ENCODE results near the gene PTGR3.

The PTGR3 gene

DNA sequence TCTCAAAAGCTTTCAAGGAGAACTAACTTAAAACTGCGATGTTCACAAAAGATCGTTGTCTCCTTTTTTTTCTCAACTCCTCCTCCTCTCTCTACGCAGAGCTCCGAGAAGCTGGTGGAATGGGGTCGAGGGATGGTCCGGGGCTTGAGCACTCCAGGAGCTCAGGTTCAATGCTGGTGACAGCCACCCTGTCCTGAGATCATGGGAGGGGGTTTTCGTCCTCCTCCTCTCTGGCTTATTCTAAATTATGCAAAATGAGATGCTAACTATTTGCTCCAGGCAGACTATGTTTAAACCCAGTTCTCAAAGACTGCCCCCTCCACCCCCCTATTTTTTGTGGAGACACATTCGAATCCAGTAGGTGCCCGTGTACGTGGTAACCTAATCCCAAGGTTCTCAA is 13.5 kb upstream of the PTGR3 start:
- TF ChIP-seq CEBPB (IDR thresholded peaks at IDR 0.05) (no peak), YY1 (IDR thresholded peaks at IDR 0.05; ENCODE audit: low read depth) (no peak), CREB1 (IDR thresholded peaks at IDR 0.05; ENCODE audit: low read depth) (no peak), ZBTB7A (IDR thresholded peaks at IDR 0.05; ENCODE audit: low read depth) (no peak), FOXM1 (IDR thresholded peaks at IDR 0.05; ENCODE audit: borderline replicate concordance, low read depth) (no peak), NFIC (IDR thresholded peaks at IDR 0.05) (no peak), TEAD4 (IDR thresholded peaks at IDR 0.05) (no peak), EP300 (IDR thresholded peaks at IDR 0.05; ENCODE audit: borderline replicate concordance) (no peak), EGR1 (IDR thresholded peaks at IDR 0.05) (no peak), RAD21 (IDR thresholded peaks at IDR 0.05; ENCODE audit: low read depth) (no peak), TCF12 (IDR thresholded peaks at IDR 0.05; ENCODE audit: low read depth) (no peak), TAF1 (IDR thresholded peaks at IDR 0.05; ENCODE audit: low read depth) (no peak)
- TF ChIP-seq, protein P1, sequence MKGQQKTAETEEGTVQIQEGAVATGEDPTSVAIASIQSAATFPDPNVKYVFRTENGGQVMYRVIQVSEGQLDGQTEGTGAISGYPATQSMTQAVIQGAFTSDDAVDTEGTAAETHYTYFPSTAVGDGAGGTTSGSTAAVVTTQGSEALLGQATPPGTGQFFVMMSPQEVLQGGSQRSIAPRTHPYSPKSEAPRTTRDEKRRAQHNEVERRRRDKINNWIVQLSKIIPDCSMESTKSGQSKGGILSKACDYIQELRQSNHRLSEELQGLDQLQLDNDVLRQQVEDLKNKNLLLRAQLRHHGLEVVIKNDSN (IDR thresholded peaks at IDR 0.05) = no peak
- TF ChIP-seq, protein P2, sequence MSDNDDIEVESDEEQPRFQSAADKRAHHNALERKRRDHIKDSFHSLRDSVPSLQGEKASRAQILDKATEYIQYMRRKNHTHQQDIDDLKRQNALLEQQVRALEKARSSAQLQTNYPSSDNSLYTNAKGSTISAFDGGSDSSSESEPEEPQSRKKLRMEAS (IDR thresholded peaks at IDR 0.05) = no peak
- TF ChIP-seq, protein P3, sequence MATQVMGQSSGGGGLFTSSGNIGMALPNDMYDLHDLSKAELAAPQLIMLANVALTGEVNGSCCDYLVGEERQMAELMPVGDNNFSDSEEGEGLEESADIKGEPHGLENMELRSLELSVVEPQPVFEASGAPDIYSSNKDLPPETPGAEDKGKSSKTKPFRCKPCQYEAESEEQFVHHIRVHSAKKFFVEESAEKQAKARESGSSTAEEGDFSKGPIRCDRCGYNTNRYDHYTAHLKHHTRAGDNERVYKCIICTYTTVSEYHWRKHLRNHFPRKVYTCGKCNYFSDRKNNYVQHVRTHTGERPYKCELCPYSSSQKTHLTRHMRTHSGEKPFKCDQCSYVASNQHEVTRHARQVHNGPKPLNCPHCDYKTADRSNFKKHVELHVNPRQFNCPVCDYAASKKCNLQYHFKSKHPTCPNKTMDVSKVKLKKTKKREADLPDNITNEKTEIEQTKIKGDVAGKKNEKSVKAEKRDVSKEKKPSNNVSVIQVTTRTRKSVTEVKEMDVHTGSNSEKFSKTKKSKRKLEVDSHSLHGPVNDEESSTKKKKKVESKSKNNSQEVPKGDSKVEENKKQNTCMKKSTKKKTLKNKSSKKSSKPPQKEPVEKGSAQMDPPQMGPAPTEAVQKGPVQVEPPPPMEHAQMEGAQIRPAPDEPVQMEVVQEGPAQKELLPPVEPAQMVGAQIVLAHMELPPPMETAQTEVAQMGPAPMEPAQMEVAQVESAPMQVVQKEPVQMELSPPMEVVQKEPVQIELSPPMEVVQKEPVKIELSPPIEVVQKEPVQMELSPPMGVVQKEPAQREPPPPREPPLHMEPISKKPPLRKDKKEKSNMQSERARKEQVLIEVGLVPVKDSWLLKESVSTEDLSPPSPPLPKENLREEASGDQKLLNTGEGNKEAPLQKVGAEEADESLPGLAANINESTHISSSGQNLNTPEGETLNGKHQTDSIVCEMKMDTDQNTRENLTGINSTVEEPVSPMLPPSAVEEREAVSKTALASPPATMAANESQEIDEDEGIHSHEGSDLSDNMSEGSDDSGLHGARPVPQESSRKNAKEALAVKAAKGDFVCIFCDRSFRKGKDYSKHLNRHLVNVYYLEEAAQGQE (IDR thresholded peaks at IDR 0.05; ENCODE audit: low read depth) = no peak

DNA sequence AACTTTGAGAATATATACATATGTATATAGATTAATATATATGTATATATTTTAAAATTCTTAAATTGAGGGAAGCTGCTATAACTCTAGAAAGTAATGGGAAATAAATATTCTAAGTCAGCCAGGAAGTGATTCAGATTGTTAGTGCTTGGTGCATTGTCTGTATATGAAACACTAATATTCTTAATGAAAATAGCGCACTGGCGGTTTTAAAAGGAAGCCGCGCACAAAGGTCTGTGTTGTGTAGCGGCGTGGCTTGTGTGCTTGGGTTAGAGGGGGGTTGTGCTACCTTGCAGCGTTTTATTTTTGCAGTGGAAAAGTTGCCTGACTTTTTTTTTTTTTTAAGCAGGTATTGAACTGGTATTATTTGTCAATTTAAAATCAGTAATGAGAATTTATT is 13.0 kb upstream of the PTGR3 start:
- TF ChIP-seq TEAD4 (IDR thresholded peaks at IDR 0.05) (no peak), TCF12 (IDR thresholded peaks at IDR 0.05; ENCODE audit: low read depth) (no peak), CREB1 (IDR thresholded peaks at IDR 0.05; ENCODE audit: low read depth) (no peak), RAD21 (IDR thresholded peaks at IDR 0.05; ENCODE audit: low read depth) (no peak), FOXM1 (IDR thresholded peaks at IDR 0.05; ENCODE audit: borderline replicate concordance, low read depth) (no peak), CEBPB (IDR thresholded peaks at IDR 0.05) (no peak), TAF1 (IDR thresholded peaks at IDR 0.05; ENCODE audit: low read depth) (no peak), ZBTB7A (IDR thresholded peaks at IDR 0.05; ENCODE audit: low read depth) (no peak), NFIC (IDR thresholded peaks at IDR 0.05) (no peak), EGR1 (IDR thresholded peaks at IDR 0.05) (no peak), EP300 (IDR thresholded peaks at IDR 0.05; ENCODE audit: borderline replicate concordance) (no peak), YY1 (IDR thresholded peaks at IDR 0.05; ENCODE audit: low read depth) (no peak)
- TF ChIP-seq, protein P1 (IDR thresholded peaks at IDR 0.05) = no peak
- TF ChIP-seq, protein P3 (IDR thresholded peaks at IDR 0.05; ENCODE audit: low read depth) = no peak
- TF ChIP-seq, protein P2 (IDR thresholded peaks at IDR 0.05) = no peak

DNA sequence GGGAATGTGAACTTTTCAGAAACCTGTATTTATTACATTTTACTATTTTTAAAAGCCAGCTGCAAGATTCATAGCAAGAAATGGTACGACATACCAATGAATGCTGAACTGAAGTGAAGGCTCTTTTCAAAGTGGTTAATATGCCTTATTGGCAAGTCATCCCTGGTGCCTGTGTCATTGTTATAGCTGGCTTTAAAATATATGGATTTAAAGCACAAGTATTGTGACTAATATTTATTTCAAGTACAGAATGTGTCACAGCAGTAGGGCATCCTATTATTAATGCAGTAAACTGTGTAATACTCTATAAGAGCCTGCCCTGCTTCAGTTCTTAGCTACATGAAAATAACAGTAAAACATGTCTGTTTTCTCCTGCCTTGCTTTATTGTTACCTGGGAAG is 12.5 kb upstream of the PTGR3 start:
- no peak for TF ChIP-seq NFIC (IDR thresholded peaks at IDR 0.05)
- TF ChIP-seq CREB1 (IDR thresholded peaks at IDR 0.05; ENCODE audit: low read depth) = no peak
- TF ChIP-seq TCF12 (IDR thresholded peaks at IDR 0.05; ENCODE audit: low read depth) = no peak
- TF ChIP-seq FOXM1 (IDR thresholded peaks at IDR 0.05; ENCODE audit: borderline replicate concordance, low read depth) = no peak
- no peak for TF ChIP-seq ZBTB7A (IDR thresholded peaks at IDR 0.05; ENCODE audit: low read depth)
- TF ChIP-seq RAD21 (IDR thresholded peaks at IDR 0.05; ENCODE audit: low read depth) = no peak
- TF ChIP-seq, protein P3 (IDR thresholded peaks at IDR 0.05; ENCODE audit: low read depth) = no peak
- no peak for TF ChIP-seq CEBPB (IDR thresholded peaks at IDR 0.05)
- TF ChIP-seq, protein P1 (IDR thresholded peaks at IDR 0.05) = no peak
